H1 (cell line): ENCODE measurements around the gene FOXN3. TPM values are rescaled to one million over a fixed set of nuclear protein-coding genes. Genes with fewer than 3 reads are reported as not detected.

ENCODE experiments used
- CTCF ChIA-PET: fragments of 300-600 bp; sonication (Branson Sonifier 250); formaldehyde crosslinking; loops from one replicate; lab custom pipeline; 2021; ENCODE audit not compliant: partially characterized antibody; lab: Charles Lee
- POLR2A ChIA-PET: fragments of 300-600 bp; sonication (Branson Sonifier 250); formaldehyde crosslinking; loops from one replicate; lab custom pipeline; 2021; ENCODE audit warnings: inconsistent platforms; ENCODE audit not compliant: partially characterized antibody; lab: Charles Lee
- DNase-seq, 2 experiments: peaks; one replicate each; pipeline versions ENCODE4 v3.0.0 to v3.0.0-alpha.2; 2010 to 2022; ENCODE audit warnings: low spot score in 2 of 2, low read depth in 1 of 2, mixed read lengths in 1 of 2
- FAIRE-seq: peaks from 2 replicates; lab custom pipeline; 2011; peaks lifted over from hg19 to GRCh38; lab: Jason Lieb, UNC
- H2AFZ ChIP-seq: 2 replicates; pipeline ENCODE4 v1.8.1; 2012; ENCODE audit warnings: low read length, inconsistent platforms
- H2AK5ac ChIP-seq: 2 replicates; pipeline ENCODE4 v1.6.1; 2013; ENCODE audit warnings: low read depth, low read length
- H2BK120ac ChIP-seq: replicated peaks from 2 replicates; pipeline ENCODE3; 2013; ENCODE audit warnings: low read depth, low read length, inconsistent platforms
- H2BK12ac ChIP-seq: 2 replicates; pipeline ENCODE4 v1.6.1; 2013; ENCODE audit warnings: low read depth, low read length
- H2BK15ac ChIP-seq: 2 replicates; pipeline ENCODE4 v1.6.1; 2013; ENCODE audit warnings: low read length
- H2BK20ac ChIP-seq: 2 replicates; pipeline ENCODE4 v1.6.1; 2013; ENCODE audit warnings: low read length
- H2BK5ac ChIP-seq: 2 replicates; pipeline ENCODE4 v1.6.1; 2013; ENCODE audit warnings: low read depth, low read length
- H3K14ac ChIP-seq: 2 replicates; pipeline ENCODE4 v1.6.1; 2013; ENCODE audit warnings: inconsistent platforms; ENCODE audit not compliant: insufficient read length
- H3K18ac ChIP-seq: 2 replicates; pipeline ENCODE4 v1.6.1; 2013; ENCODE audit warnings: low read length; ENCODE audit errors: extremely low read depth
- H3K23ac ChIP-seq: 2 replicates; pipeline ENCODE4 v1.6.1; 2013; ENCODE audit warnings: inconsistent platforms; ENCODE audit not compliant: insufficient read length
- H3K23me2 ChIP-seq: 2 replicates; pipeline ENCODE4 v1.6.1; 2013; ENCODE audit warnings: low read depth, low read length
- H3K27ac ChIP-seq: 2 replicates; pipeline ENCODE4 v1.6.1; 2011; ENCODE audit warnings: low read depth, low read length, inconsistent platforms
- H3K27me3 ChIP-seq, 4 experiments: replicated peaks in 1 of 4; 1 replicate in 1 of 4; 2 replicates in 3 of 4; pipeline versions ENCODE4 v1.6.1 to v1.8.1; 2011 to 2013; ENCODE audit warnings: low read length in 3 of 4, mild to moderate bottlenecking in 3 of 4, inconsistent platforms in 2 of 4, mixed read lengths in 2 of 4, moderate library complexity in 1 of 4; ENCODE audit not compliant: control insufficient read depth in 3 of 4, insufficient read depth in 3 of 4; ENCODE audit errors: extremely low read depth in 1 of 4
- H3K36me3 ChIP-seq, 4 experiments: 2 replicates each; pipeline versions ENCODE4 v1.6.1 to v1.8.1; 2011 to 2013; ENCODE audit warnings: mild to moderate bottlenecking in 4 of 4, low read length in 3 of 4, moderate library complexity in 2 of 4, control low read depth in 1 of 4, inconsistent platforms in 1 of 4; ENCODE audit not compliant: insufficient read depth in 4 of 4, control insufficient read depth in 2 of 4
- H3K4ac ChIP-seq: replicated peaks from 2 replicates; pipeline ENCODE3; 2013; ENCODE audit warnings: low read length, low read depth, mixed read lengths, inconsistent platforms; ENCODE audit not compliant: insufficient read length
- H3K4me1 ChIP-seq, 4 experiments: replicated peaks in 1 of 4; 1 replicate in 1 of 4; 2 replicates in 3 of 4; pipeline versions ENCODE4 v1.6.1 to v1.8.1; 2011 to 2013; ENCODE audit warnings: low read length in 3 of 4, inconsistent platforms in 2 of 4, mixed read lengths in 1 of 4; ENCODE audit not compliant: insufficient read depth in 4 of 4, control insufficient read depth in 3 of 4
- H3K4me2 ChIP-seq, 2 experiments: 2 replicates each; pipeline versions ENCODE4 v1.6.1 to v1.8.1; 2011 to 2013; ENCODE audit warnings: low read depth in 2 of 2, low read length in 2 of 2, control low read depth in 1 of 2, inconsistent platforms in 1 of 2, mild to moderate bottlenecking in 1 of 2; ENCODE audit not compliant: insufficient read depth in 1 of 2
- H3K4me3 ChIP-seq, 4 experiments: fragments of 200-600, 300-600 bp in 1 of 4; sonication (generic), shearing (Covaris generic), sonication (Bioruptor Twin) in 1 of 4; 2 replicates each; pipeline versions ENCODE4 v1.5.1 to v1.8.1; 2011 to 2016; ENCODE audit warnings: low read length in 4 of 4, low read depth in 3 of 4, control low read depth in 2 of 4, inconsistent platforms in 2 of 4, mild to moderate bottlenecking in 2 of 4, mixed read lengths in 1 of 4, moderate library complexity in 1 of 4; ENCODE audit not compliant: insufficient read depth in 2 of 4; ENCODE audit errors: extremely low read depth in 1 of 4
- H3K56ac ChIP-seq: replicated peaks from 2 replicates; pipeline ENCODE3; 2013; ENCODE audit warnings: low read depth, mild to moderate bottlenecking, mixed read lengths, low read length, inconsistent platforms; ENCODE audit not compliant: insufficient read length
- H3K79me1 ChIP-seq: 2 replicates; pipeline ENCODE4 v1.6.1; 2013; ENCODE audit warnings: low read depth, low read length, control low read depth
- H3K79me2 ChIP-seq, 2 experiments: 2 replicates each; pipeline versions ENCODE4 v1.6.1 to v1.8.1; 2012 to 2013; ENCODE audit warnings: low read length in 2 of 2, mild to moderate bottlenecking in 2 of 2, inconsistent platforms in 1 of 2; ENCODE audit not compliant: insufficient read depth in 2 of 2, control insufficient read depth in 1 of 2
- H3K9ac ChIP-seq, 4 experiments: replicated peaks in 1 of 4; 1 replicate in 1 of 4; 2 replicates in 3 of 4; pipeline versions ENCODE4 v1.6.1 to v1.8.1; 2011 to 2013; ENCODE audit warnings: low read depth in 3 of 4, low read length in 3 of 4, control low read depth in 2 of 4, mild to moderate bottlenecking in 2 of 4, moderate library complexity in 2 of 4, inconsistent platforms in 1 of 4; ENCODE audit errors: extremely low read depth in 1 of 4
- H3K9me3 ChIP-seq, 2 experiments: 2 replicates each; pipeline versions ENCODE4 v1.6.1 to v1.8.1; 2012 to 2013; ENCODE audit warnings: mild to moderate bottlenecking in 2 of 2, moderate library complexity in 2 of 2, control low read depth in 1 of 2, inconsistent platforms in 1 of 2, low read depth in 1 of 2, low read length in 1 of 2, mixed read lengths in 1 of 2; ENCODE audit not compliant: insufficient read depth in 2 of 2
- H4K20me1 ChIP-seq, 2 experiments: replicated peaks in 1 of 2; 2 replicates each; pipeline versions ENCODE3 to v1.8.1; 2011 to 2013; ENCODE audit warnings: inconsistent platforms in 2 of 2, low read length in 2 of 2, mild to moderate bottlenecking in 1 of 2; ENCODE audit not compliant: insufficient read depth in 2 of 2, control insufficient read depth in 1 of 2
- H4K5ac ChIP-seq: 2 replicates; pipeline ENCODE4 v1.6.1; 2013; ENCODE audit warnings: low read length, low read depth, mixed read lengths, inconsistent platforms; ENCODE audit not compliant: insufficient read length
- H4K8ac ChIP-seq: 2 replicates; pipeline ENCODE4 v1.8.0; 2013; ENCODE audit warnings: mild to moderate bottlenecking, moderate library complexity, low read length, inconsistent platforms; ENCODE audit not compliant: insufficient read depth; ENCODE audit errors: extremely low read depth
- H4K91ac ChIP-seq: replicated peaks from 2 replicates; pipeline ENCODE3; 2013; ENCODE audit warnings: low read length, mixed read lengths, inconsistent platforms; ENCODE audit not compliant: insufficient read length
- BRCA1 ChIP-seq: IDR thresholded peaks from 2 replicates; pipeline ENCODE4 v1.6.1; 2012; ENCODE audit warnings: low read depth, low read length, improper control_type of control experiment
- CREB1 ChIP-seq: IDR thresholded peaks from 2 replicates; pipeline ENCODE4 v1.6.1; 2012; ENCODE audit warnings: inconsistent platforms
- JUN ChIP-seq: IDR thresholded peaks from 2 replicates; pipeline ENCODE4 v1.6.1; 2011; ENCODE audit warnings: low read depth, mild to moderate bottlenecking, improper control_type of control experiment, low read length
- JUND ChIP-seq: IDR thresholded peaks from 2 replicates; pipeline ENCODE4 v1.6.1; 2011; ENCODE audit warnings: mild to moderate bottlenecking, improper control_type of control experiment, low read length
- SAP30 ChIP-seq: fragments of 300-600 bp; sonication (generic); IDR thresholded peaks from 2 replicates; pipeline ENCODE4 v1.7.1; 2012; ENCODE audit warnings: low read length, moderate library complexity, mild to moderate bottlenecking, inconsistent platforms; ENCODE audit not compliant: insufficient read depth, insufficient replicate concordance
- SP1 ChIP-seq: IDR thresholded peaks from 2 replicates; pipeline ENCODE4 v1.6.1; 2011; ENCODE audit warnings: low read depth, low read length
- SUZ12 ChIP-seq: fragments of 200-600 bp; sonication (generic); IDR thresholded peaks from 2 replicates; pipeline ENCODE4 v1.6.1; 2012; ENCODE audit warnings: mild to moderate bottlenecking, inconsistent platforms, low read length, moderate library complexity, mixed read lengths
- YY1 ChIP-seq: IDR thresholded peaks from 2 replicates; pipeline ENCODE4 v1.6.1; 2011; ENCODE audit warnings: low read depth, mild to moderate bottlenecking, low read length
- WGBS, 2 experiments: shearing (Covaris generic) in 1 of 2; methylation state at CpG; one replicate each; pipeline versions ENCODE4 v1.1.6 to v1.1.7; 2013 to 2015; ENCODE audit warnings: low lambda C conversion rate in 2 of 2, mixed read lengths in 2 of 2, inconsistent platforms in 1 of 2, low coverage in 1 of 2, missing lambda C conversion rate in 1 of 2; ENCODE audit not compliant: insufficient replicate concordance in 2 of 2, insufficient coverage in 1 of 2, insufficient read length in 1 of 2; ENCODE audit errors: extremely low coverage in 1 of 2, missing lambda C conversion rate in 1 of 2; 5-methylcytosine and 5-hydroxymethylcytosine counted together
- polyA plus RNA-seq, 7 experiments: library from polyadenylated mRNA; depleted of rRNA in 3 of 7; stranded (reverse) in 5 of 7; unstranded in 2 of 7; fragments of >200 nt in 5 of 7; fragments of 200-250 nt in 2 of 7; gene quantifications; 1 replicate in 5 of 7; 2 replicates in 1 of 7; 4 replicates in 1 of 7; pipeline versions ENCODE4 v1.2.1 to v1.2.3, GENCODE V29; 2011 to 2013; ENCODE audit warnings: missing spikeins in 2 of 7, mixed read lengths in 2 of 7
- total RNA-seq: library from RNA; stranded (reverse); fragmentation: NEBNext Ultra II Directional; extraction: Animal tissue kit (Norgen Biotek cat#: 25700); gene quantifications from 2 replicates; pipeline ENCODE4 v1.2.1, GENCODE V29; 2021

Gene FOXN3
- total and polyA plus RNA-seq, 2 of the 8 experiments (the other 6 are each of a cell fraction or from before 2014, with no cell fraction given), result 52.6 to 178 TPM

DNA sequence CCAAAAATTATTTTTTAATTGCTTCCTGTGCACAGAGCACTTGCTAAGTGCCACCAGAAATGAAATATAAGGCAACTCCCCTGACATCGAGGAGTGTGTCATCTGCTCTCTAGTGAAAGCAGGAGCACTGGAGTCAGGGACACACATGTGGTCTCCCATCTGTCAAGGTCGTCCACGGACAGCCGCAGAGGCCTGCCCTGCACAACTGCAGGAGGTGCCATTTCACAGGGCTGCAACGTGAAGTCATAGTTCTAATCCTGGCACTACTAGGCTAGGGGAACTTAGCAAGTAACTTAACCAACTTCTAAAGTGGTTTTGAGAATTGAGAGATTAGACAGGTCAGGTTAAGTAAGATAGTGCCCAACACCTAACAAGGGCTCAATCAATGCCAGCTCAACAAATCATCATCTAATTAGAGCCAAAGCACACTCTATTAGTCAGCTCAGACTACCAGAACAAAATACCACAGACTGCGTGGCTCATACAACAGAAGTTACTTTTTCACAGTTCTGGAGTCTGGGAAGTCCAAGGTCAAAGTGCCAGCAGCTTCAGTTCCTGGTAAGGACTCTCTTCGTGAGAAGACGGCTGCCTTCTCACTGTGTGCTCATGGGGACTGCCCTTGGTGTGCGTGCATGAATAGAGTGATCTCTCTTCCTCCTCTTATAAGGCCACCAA lies 30.7 kb downstream of the FOXN3 start:
- no peaks in the 10 kb centered on the region for H3K36me3 ChIP-seq
- WGBS, 2 experiments, result 87% methylated on average over 9 of the region's 9 CpGs; no CpG with 5 or more reads in 1 of the 2 experiments
- no peak overlapping the region for H3K23ac ChIP-seq
- H3K4me3 ChIP-seq, result no peak overlapping the region
- FAIRE-seq (no peak), DNase-seq (no peak)
- no peak overlapping the region for H2AK5ac ChIP-seq
- H4K8ac ChIP-seq, result no peak overlapping the region
- H3K79me2 ChIP-seq, result peaks cover 29 to 100% of the 10 kb centered on the region in 2 experiments
- ChIA-PET POLR2A (interaction anchor here (1.1 to 2.6 kb wide), 5 partner anchors 10 to 66 kb away, joined by 3 to 5 read pairs (median 4); no protein-coding TSS in a partner anchor), CTCF (interaction anchor here (0.6 to 1.2 kb wide), 4 partner anchors 12 to 208 kb away, joined by 3 read pairs; no protein-coding TSS in a partner anchor)
- H3K4ac ChIP-seq, result no peak overlapping the region
- H2BK120ac ChIP-seq, result no peak overlapping the region
- H2BK15ac ChIP-seq, result no peak overlapping the region
- H3K4me1 ChIP-seq, result peaks cover 2 to 19% (median 13%) of the 10 kb centered on the region in 4 experiments
- no peak overlapping the region for H3K56ac ChIP-seq
- no peaks in the 10 kb centered on the region for H3K9me3 ChIP-seq
- H3K9ac ChIP-seq, result no peak overlapping the region; a peak in 1 of 7 replicates
- no peaks in the 10 kb centered on the region for H3K27me3 ChIP-seq
- no peak overlapping the region for H3K14ac ChIP-seq
- H4K5ac ChIP-seq, result no peak overlapping the region
- peaks cover 31 to 38% of the 10 kb centered on the region in 2 experiments for H4K20me1 ChIP-seq
- H2BK20ac ChIP-seq, result no peak overlapping the region
- peaks cover 22% of the 10 kb centered on the region for H3K79me1 ChIP-seq
- H3K27ac ChIP-seq, result no peak overlapping the region
- TF ChIP-seq YY1, result no peak
- no peak for TF ChIP-seq SAP30
- no peak for TF ChIP-seq CREB1
- no peak for TF ChIP-seq SUZ12
- TF ChIP-seq JUN, result no peak
- TF ChIP-seq JUND, result no peak
- no peak for TF ChIP-seq SP1
- TF ChIP-seq BRCA1, result no peak
- no peak overlapping the region for H2AFZ ChIP-seq
- H2BK5ac ChIP-seq, result no peak overlapping the region
- H2BK12ac ChIP-seq, result no peak overlapping the region
- H4K91ac ChIP-seq, result no peak overlapping the region
- H3K4me2 ChIP-seq, result peak overlapping the region in 1 of 2 experiments; percentile 30; a peak in 1 of 4 replicates
- no peak overlapping the region for H3K18ac ChIP-seq
- no peaks in the 10 kb centered on the region for H3K23me2 ChIP-seq
